DMS 273 (cell line): ENCODE data around the gene MARCHF9.

ENCODE experiments used
- DNase-seq: peaks from one replicate; lab custom pipeline; 2025; ENCODE audit not compliant: unreplicated experiment; lab: John Stamatoyannopoulos, UW

Gene MARCHF9

GRCh38 chr12:57737467-57738460 lies 17.1 kb upstream of the MARCHF9 start:
- DNase-seq: peak; percentile 66

- peak; percentile 77 for DNase-seq
Measured at GRCh38 chr12:57738661-57739237, 16.2 kb upstream of the MARCHF9 start, which contains the start of gene AGAP2. Gene AGAP2 (minus strand): TSS chr12:57738742. CDS start chr12:57738246, 496 bp downstream.

DNA sequence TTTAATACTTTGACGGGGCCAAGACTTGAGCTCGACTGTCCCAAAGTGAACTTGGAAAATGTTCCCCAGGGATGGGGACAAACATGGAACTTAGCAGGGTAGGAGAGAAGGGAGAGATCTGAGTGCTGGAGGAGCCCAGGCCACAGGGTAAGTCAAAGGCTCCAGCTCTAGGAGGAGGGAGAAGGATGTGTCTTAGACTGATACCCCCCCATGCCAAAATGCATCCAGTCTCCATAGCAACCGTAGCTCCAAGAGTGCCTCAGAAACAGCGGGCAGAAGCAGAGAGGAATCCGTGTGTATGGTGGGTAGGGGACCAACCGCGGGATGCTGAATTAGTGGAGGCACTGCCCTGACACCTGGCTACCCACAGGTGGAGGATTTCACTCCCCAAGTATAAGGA lies 15.5 kb upstream of the MARCHF9 start:
- peak; percentile 61 for DNase-seq

GRCh38 chr12:57739914-57740538 lies 14.9 kb upstream of the MARCHF9 start:
- no peak for DNase-seq

DNA sequence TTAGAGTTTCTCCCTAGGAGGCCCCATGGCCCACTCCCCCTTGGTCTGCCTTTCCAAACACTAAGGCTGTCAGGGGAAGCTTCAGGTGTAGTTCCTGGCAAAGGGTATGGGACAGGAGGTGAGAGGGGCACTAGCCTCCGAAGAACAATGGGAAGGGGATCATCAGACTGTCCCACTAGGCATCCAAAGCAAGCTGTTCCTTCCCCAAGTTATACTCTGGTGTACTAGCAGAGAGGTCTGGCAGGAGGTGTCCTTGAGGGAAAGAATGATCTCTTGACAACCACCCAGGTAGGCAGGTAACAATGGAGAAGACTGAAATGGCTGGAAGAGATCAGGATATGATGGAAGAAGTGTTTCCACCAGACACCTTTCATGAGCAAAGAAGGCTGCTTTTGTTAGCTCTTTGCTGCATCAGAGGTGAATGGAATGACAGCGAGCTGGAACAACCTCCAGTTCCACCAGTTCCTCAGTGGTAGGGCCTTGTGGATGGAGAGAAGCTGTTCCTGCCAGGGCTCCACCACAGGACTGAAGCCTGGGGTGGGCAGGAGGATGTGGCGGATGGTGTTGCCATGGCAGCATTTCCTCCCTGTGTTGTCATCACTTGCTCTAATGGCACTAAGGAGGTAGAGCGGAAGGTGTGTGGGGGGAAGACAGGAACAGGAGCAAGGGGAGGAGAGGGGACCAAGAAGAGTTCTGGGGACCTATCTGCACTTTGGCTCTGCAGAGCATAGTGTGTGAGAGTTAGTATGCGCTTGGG lies 14.1 kb upstream of the MARCHF9 start:
- DNase-seq: no peak

DNA sequence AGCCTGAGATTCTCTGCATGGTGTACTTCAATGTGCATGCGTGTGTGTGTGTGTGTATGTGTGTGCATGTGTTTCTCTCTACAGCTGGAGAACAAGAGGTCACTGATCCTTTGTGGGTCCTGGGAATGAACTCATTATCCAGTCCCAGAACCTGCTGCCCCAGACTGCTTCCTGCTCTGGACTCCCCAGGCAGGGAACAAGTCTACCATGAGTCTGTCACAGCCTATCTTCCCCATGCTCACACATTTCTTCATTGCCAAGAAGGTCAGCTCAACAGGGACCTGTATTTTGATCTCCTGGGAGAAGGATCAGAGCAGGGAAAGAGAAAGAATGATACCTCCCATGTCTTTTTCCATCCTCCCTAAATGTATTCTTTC lies 13.5 kb upstream of the MARCHF9 start:
- DNase-seq: no peak

DNA sequence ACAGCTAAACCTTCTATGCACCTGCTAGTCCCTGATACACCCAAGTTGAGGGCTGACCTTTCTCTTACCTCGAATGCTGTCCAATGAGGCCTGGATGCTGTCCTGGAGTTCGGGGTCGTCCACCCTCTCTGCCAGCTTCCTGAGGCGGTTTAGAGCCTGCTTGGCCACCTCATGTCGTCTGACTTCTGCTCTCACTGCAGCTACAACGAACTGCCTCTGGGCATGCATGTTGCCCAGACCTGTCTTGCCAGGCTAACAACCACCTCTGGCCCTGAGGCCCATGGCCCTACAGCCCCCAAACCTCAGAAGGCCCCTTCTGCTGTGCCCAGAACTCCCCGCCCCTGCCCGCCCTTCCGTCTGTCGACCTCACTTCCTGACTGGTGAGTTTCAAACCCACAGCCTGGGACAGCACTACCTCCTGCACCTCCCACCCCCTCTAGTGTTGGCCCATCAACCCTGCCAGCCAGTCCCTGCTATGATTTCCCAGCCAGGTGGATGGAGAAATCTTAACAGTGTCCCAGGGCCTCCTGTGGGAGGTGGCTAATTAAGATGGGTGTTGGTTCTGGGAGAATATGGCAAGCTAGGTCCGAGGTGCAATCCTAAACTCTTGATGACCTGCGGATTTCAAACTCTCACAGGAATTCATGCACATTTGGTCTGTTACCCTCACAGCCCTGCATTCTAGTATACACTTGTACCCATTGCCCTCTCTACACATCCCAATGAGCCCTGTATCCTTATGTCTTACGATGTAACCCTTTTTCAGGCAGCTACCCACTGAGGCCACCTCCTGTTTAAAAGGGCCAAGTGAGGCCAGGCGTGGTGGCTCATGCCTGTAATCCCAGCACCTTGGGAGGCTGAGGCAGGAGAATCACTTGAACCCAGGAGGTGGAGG lies 12.8 kb upstream of the MARCHF9 start:
- no peak for DNase-seq

GRCh38 chr12:57743769-57744168 lies 11.1 kb upstream of the MARCHF9 start:
- no peak for DNase-seq

DNA sequence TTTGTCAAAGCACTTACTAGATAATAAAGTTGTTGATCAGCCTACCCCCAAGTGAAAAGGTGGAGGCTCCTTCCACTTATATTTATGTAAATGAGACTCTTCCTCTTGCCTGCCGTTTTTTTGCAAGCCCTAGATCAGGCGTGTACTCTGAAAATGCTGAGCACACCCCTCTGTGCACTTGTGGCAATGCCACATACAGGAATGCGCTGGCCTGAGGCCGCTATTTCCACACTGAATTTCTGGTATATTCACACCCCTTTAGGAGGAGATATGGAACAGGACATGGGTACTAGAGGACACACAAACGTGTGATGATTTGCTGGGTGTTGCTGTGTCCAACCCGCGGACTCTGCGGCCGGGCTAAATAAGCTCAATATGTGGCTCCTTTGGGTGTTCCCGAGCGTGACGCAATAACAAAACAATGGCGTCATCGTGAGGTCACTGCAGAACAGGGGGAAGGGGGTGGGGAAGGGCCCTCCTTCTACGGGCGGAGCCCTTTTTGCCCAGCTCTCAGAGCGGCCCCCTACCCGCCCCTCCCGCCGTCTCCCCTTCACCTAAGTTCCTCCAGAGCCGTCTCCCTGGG lies 10.6 kb upstream of the MARCHF9 start:
- DNase-seq: peak; percentile 92

DNA sequence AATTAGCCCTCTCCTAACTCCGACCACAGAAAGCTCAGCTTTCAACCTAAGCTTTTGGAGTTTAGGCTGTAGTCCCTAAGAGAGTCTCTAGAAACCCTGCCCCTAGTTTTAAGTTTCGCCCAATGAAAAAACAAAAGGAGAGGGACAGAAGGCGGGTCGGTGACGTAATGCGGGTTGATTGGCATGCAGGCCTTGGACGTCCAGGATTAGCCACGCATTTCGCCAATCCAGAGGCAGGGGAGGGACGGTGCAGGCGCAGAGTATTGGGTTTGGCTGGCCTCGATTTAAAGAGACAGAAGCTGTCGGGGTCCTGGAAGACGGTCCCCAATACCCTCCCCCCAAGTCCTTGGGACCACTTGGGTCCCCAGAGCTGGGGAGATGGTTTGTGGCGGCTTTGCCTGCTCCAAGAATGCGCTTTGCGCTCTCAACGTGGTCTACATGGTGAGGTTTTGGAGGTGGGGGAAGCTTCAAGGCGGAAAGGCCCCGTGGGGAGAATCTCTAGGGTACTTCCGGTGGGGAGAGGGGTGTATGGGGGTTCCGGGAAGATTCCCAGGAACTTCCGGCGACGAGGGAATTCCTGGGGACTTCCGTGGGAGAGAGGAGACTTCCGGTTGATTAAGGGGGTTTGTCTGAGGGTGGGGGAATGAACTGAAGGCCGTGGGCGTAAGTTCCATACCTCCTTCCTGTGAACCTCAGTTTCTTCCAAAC lies 10.0 kb upstream of the MARCHF9 start, which contains the start of gene TSPAN31:
TSPAN31 (plus strand) TSS at position 263 of the 708 bp plus-strand sequence; CDS start at position 379, 116 bp downstream.
- peak; percentile 97 for DNase-seq

DNA sequence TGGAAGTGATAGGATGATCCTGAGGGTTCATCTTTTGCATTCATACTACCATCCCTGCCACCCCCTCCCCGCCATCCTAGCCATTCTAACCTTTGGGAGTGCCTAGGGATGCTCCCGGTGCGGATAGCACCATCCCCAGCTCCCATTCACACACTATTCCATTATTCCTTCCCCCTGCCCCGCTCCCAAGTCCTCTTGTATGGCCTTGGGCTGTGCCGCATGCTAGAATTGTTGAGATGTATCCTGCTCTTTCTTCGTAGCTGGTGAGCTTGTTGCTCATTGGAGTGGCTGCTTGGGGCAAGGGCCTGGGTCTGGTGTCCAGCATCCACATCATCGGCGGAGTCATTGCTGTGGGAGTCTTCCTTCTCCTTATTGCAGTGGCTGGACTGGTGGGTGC lies 9.4 kb upstream of the MARCHF9 start:
- no peak for DNase-seq

DNA sequence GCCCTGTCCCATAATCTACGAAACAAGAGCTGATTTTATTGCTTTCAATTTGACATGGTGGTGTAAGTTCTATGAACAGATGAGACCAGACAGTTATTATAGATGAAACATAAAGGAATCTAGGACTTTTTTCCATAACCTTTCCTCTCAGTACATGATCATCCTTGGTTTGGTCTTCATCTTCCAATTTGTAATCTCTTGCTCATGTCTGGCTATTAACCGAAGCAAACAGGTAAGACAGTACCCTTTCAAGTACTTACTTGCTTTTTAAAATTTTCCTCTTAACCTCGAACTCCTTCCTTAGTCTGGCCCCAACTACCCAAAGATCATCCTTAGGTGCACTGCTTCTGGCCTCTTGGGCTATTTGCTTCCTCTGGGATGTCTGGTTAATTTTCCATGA lies 8.9 kb upstream of the MARCHF9 start:
- DNase-seq: no peak

DNA sequence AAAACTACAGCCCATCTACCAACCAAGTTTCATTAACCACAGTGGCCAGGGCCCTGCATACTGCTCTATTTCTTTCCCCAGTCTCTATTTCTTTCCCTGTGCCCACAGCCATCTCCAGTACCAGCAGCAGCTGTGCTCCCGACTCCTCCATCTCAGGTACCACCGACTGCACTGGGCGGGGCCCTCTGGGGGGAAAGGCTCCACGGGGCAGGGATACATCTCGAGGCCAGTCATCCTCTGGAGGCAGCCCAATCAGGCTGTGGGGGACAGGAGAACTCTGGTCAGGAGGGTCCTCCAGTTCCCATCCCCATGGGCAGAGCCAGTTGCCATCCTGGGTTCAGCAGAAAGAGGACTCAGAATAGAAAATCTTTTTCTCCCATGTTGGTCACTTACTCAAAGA lies 5.8 kb upstream of the MARCHF9 start:
- no peak for DNase-seq

DNA sequence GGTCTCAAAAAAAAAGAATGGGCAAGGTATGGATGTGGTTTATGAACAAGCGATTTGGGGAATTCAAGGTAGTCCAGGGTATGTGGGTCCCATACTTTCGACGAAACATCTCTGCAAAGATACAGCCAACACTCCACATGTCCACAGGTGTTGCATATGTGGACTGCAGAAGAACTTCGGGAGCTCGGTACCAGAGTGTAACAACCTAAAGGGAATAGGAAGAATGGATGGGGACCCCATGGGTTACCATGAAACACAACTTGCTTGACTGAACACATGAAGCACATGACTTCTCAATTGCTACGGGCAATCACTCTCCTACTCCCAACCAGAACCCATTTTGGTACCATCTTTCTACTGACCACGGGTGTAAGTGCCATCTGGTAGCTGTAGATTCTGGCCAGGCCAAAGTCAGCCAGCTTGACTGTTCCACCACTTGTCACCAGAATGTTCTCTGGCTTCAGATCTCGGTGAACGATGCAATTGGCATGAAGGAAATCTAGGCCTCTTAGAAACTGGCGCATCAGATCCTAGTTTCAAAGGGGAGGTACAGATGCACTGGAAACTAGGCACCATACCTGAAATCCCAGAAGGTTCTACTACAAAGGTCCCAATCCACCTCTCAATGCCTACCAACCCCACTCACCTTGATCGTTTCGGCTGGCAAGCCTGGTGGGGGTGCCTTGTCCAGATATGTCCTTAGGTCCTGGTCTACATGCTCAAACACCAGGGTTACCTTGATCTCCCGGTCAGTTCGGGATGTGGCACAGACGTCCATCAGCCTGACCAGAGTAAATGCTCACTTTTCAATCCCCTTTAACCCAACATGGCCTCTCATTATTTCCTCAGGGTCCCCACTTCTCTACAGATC lies 4.1 kb upstream of the MARCHF9 start:
- no peak for DNase-seq

DNA sequence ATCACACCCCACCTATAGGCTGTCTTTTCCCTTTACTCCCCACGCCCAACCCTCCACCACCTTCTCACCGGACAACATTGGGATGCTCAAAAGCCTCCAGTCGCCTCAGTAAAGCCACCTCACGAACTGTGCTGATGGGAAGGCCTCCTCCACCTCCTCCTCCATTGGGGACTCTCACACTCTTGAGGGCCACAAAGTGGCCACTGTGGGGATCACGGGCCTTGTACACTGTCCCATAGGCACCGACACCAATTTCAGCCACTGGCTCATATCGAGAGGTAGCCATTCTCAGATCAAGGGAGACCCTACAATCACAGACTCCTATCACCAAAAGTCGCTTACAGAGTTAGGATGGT lies 3.5 kb upstream of the MARCHF9 start:
- DNase-seq: no peak

DNA sequence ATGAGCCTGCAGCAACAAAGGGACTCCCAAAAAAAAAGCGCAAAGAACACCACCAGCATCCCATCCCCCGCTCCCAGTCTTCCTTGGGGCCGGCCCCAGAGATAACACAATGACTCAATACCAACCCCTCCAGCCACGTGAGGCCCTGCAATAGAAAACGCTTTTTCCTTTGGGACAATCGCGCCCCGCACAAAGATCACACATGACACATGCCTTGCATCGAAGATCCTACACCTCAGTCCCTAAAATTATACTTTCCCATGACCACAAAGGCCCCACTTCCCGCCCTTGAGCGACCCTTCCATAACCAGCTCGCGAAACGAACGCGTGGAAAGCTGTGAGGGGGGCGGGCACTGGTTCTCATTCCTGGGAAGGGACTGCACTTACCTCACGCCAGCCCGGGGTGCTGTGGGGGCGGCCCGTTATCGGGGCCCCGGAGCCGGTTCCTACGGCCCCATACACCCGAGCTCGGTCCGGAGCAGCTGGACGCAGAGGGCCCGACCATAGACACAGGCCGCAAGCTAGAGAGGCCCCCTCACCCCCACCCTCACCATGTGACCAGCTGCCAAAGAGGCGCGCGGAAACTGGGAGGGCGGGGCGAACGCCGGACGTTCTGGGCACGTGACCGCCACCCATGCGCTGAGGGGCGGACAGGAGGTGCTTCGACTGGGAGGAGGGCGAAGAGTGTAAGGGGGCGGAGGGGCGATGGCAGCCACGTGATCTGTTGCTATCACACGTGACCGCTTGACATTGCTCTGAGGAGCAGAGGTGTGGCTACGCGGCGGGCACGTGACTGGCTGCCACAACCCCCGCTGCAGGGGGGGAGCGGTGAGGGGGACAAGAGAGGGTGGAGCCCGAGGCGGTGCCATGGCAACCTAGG lies 2.9 kb upstream of the MARCHF9 start, which contains the start of gene CDK4:
CDK4 (minus strand) TSS at position 523 of the 880 bp plus-strand sequence. CDS start 593 bp downstream, outside the sequence.
- peak; percentile 99 for DNase-seq

- DNase-seq: no peak
Measured at GRCh38 chr12:57752668-57753000, 2.3 kb upstream of the MARCHF9 start.
